GM19238 (cell line): Measurements from ENCODE around the gene ZNF3.
"Not testable (repeated sequence)": the region's sequence is repeated elsewhere in the genome, so short reads cannot be mapped to it uniquely, and the experiment has no call there.

ENCODE experiments used
- DNase-seq: peaks from one replicate; pipeline ENCODE4 v3.0.0; 2011; ENCODE audit warnings: low spot score; ENCODE audit not compliant: insufficient read length

The ZNF3 gene

DNA sequence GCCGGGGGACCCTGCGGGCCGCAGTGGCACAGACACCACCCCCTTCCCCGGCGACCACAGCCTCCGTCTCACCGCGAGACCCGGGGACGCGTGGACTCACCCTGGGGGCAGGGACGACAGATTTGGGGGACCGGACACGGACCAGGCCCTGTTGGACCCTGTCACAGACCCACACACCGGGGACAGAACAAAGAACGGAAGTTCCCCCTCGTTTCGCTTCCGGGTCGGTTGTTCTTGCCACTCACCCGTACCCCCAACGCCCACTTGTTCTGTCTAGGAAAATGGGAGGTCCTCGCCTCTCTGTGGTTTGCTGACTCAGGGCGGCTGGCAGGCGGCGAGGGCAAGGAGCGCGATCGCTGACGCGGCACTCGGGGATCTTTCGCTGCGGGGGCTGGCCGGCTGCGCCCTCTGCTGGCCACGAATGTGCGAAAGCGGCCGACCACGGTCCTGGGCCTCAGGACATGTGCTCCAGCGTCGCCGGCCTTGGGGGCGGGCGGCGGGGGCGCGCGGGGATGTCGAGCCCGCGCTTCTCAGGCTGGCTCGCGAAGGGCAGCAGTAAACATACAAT, at the start of gene ZNF3:
Gene ZNF3 (minus strand): TSS at position 189 of the 568 bp plus-strand sequence. CDS start 4,366 bp downstream, outside the sequence.
- peak; percentile 86 for DNase-seq

DNA sequence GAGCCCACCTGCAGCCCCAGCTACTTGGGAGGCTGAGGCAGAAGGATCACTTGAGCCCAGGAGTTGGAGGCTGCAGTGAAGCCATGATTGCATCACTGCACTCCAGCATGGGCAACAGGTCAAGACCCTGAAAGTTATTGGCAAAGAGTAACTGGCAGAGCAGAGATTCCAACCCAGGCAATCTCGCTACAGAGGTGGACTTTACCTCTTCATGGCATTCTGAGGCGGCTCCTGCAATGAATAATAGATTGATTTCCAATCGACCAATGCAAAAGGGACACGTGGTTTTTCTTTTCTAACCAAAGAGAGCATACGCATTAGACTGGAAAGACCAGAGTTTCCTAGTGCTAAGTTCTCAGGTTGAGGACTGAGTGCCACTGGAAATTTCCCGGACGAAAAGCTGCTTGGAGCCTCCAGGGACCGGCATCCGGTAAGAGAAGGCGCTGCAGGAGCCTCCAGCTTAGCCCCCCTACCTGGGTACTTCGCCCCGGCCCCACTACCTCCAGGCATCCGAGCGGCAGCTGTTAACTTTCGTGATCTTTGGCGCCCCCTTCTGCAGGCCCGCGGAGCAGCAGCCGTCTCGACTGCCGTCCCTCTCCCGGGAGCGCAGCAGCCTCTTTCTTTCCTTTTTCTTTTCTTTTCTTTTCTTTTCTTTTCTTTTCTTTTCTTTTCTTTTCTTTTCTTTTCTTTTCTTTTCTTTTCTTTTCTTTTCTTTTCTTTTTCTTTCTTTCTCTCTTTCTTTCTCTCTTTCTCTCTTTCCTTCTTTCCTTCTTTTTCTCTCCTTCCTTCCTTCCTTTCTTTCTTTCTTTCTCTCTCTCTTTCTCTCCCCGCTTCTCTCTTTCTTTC, 49.3 kb upstream of the ZNF3 start:
- peak; percentile 71 for DNase-seq

GRCh38 chr7:100130220-100130607, 48.7 kb upstream of the ZNF3 start:
- DNase-seq = not testable (repeated sequence)

DNA sequence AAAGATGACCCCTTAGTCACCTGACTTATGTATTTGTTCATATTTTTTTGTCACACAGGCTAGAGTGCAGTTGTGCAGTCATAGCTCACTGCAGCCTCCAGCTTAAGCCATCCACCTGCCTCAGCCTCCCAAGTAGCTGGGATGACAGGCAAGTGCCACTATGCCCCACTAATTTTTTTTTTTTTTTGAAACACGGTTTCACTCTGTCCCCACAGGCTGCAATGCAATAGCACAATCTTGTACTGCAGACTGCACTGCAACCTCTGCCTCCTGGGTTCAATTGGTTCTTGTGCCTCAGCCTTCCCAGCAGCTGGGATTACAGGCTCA, 47.1 kb upstream of the ZNF3 start:
- no peak for DNase-seq

GRCh38 chr7:100127866-100128636, 46.5 kb upstream of the ZNF3 start:
- DNase-seq = no peak

DNA sequence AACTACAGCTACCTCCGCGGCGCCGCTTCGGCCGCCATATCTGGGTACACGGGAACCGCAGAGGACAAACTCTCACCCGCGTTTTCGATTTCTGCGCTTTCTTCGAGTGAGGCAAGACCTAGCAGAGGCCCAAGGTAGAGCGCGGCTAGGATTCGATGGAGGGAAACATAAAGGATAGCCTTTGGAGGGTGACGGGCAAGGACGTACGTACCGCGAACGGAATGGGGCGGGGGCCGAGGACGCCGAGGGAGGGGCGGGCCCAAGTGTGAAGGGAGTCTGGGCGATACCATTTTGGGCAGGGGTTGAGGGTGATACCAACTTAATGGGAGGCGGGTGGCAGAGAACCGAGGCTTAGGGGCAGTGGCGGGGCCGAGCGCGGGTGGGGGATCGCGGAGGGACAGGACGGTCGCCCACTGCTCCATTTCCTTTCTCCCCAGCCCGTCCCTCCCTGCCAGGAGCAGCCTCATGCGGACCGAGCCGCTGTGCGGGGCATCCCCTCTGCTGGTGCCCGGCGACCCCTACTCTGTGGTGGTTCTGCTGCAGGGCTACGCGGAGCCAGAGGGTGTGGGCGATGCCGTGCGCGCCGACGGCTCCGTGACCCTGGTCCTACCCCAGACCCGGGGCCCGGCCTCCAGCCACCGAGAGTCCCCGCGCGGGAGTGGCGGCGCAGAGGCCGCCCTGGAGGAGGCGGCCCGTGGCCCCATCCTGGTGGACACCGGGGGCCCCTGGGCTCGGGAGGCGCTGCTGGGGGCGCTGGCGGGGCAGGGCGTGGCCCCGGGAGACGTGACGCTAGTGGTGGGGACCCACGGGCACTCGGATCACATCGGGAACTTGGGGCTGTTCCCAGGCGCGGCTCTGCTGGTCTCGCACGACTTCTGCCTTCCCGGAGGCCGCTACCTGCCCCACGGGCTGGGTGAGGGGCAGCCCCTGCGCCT, 45.7 kb upstream of the ZNF3 start, which contains the start of gene MBLAC1:
Gene MBLAC1 (plus strand): TSS at position 37 of the 935 bp plus-strand sequence. CDS start 429 bp downstream, at position 466.
- DNase-seq = peak; percentile 75

GRCh38 chr7:100126239-100126930, 44.9 kb upstream of the ZNF3 start:
- DNase-seq = no peak

- DNase-seq = no peak
These were observed 43.0 kb upstream of the ZNF3 start for GRCh38 chr7:100124301-100125230.

DNA sequence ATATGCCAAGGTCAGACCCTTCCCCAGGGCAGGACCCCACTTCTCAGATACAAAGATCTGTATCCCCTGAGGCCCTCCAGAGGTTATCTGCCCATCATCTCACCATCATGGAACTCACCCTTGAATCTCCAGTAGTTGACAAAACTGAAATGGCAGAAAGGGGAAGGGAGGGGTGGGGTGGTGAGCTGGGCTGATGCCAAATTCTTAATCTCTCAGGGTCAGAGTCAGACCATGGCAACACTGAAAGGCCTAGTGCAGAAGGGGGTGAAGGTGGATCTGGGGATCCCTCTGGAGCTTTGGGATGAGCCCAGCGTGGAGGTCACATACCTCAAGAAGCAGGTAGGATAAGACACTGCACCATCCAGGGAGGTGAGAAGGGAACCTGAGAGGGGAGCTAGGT, 41.0 kb upstream of the ZNF3 start:
- DNase-seq = no peak

GRCh38 chr7:100122067-100122466, 40.5 kb upstream of the ZNF3 start:
- no peak for DNase-seq

GRCh38 chr7:100120733-100121036, 39.2 kb upstream of the ZNF3 start:
- no peak for DNase-seq

DNA sequence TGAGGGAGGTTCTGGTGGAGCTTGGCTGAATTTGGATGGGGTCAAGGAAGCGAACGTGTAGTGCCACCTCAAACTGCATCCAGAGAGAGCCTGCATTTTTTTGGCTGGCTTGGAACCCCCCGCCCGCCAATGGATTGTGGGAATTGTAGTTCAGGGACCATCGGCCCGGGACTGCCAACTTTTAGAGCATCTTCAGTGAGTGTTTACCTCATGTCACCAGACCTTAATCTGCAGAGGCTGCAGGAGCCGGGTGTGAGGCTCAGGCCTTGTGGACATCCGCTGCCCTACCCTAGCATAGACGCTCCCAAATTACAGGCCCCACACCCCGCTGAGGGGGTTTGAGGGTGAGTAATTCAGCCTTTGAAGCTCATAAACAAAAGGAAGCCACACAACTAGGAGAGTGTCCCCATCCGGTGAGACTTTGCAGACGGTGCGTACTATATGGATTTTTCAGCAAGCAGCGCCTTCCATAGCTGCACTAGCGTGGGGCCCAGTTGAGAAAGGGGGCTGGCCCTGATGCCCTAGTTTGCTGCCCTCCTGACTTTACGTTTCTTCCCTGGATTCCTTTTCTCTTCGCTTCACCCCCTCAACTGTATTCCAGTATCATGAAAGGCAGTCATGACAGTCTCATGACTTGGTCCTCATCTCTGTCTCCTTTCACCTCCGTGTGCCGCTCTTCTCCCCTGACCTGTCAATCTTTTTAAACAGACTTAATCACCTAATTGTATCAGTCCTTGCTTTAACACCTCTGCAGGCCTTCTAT, 38.6 kb upstream of the ZNF3 start:
- peak; percentile 62 for DNase-seq

DNA sequence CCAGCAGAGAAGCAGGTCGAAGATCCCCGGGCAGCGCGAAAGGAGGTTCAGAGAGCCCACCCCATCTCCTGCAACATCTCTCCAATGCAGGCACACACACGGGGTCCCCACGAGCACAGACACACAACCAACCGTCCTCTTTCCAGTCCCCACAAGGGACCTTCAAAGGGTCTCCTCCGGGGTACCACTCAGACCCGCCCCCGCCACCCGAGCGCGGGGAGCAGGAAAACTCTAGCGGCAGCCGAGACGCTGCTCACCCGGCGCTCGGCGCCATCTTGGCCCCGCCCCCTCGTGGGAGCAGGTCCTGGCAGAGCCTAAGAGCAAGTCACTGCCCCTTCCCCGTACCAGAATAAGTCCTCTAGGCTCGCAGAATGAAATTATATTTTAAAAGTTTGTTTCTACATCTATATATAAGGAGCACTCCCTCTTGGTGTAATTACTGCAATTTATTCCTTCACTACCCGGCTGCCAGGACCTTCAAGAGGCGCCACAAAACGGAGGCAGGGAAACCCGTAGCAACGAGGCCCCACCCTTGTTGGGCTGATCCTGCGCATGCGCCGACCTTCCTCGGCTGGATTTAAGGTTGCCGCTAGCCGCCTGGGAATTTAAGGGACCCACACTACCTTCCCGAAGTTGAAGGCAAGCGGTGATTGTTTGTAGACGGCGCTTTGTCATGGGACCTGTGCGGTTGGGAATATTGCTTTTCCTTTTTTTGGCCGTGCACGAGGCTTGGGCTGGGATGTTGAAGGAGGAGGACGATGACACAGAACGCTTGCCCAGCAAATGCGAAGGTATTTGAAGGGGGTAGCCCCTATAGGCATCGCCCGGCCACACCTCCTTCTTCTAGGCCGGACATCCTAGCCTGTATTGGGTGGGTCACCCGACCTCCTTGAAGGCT, 37.8 kb upstream of the ZNF3 start, which contains the start of the genes CNPY4 and TAF6:
Gene CNPY4 (plus strand): TSS at position 563 of the 898 bp plus-strand sequence. CDS start 111 bp downstream, at position 674.
Gene TAF6 (minus strand): TSS at position 287 of the 898 bp plus-strand sequence. CDS start 5,149 bp downstream, outside the sequence.
- peak; percentile 98 for DNase-seq

DNA sequence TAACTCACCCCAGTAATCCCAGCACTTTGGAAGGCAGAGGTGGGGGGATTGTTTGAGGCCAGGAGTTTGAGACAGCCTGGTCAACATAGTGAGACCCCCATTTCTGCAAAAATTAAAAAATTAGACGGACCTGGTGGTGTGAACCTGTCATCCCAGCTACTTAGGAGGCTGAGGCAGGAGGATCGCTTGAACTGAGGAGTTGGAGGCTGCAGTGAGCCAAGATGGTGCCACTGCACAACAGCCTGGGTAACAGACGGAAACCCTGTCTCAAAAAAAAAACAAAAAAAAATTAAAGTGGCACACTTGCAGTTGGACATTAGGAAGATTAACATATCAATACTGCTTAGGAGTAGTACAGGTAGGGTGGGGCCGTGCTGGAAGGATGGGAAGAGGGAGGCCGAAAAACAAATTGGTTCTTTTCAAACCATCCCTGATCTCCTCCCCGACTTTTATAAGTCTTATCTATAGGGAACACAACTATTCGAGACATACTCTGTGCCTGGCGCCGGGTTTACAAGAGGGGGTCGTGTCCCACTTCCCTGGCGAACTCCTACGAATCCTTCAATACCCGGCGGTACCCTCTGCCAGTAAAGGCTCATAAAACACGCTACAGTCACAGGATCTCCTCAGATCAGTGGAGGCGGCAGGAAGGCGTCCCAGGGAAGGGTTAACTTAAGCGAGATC, 37.0 kb upstream of the ZNF3 start:
- DNase-seq = no peak

GRCh38 chr7:100115026-100115425, 33.5 kb upstream of the ZNF3 start:
- no peak for DNase-seq

- DNase-seq = no peak
These were observed 30.4 kb upstream of the ZNF3 start for GRCh38 chr7:100111914-100112313.

DNA sequence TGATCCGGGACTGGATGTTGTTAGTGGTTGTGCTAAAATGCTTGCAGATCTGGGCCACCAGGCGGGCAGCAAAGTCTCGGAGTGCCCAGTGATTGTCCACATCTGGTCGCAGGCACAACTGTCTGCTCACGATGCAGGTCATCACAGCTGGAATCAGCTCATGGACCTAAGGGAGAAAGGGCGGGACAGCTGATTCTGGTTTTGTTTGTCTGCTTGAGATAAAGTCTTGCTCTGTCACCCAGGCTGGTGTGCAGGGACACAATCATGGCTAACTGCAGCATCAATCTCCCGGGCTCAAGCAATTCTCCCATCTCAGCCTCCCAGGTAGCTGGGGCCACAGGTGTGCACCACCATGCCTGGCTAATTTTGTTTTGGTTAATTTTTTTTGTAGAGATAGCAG, 29.6 kb upstream of the ZNF3 start:
- DNase-seq = no peak
